GM18868 (cell line): ENCODE measurements around the gene VAV2.

ENCODE experiments used
- ATAC-seq: cut with Tn5 transposase; IDR thresholded peaks from one replicate; pipeline ENCODE4 v1.9.1; 2021; ENCODE audit warnings: mild to moderate bottlenecking, moderate library complexity; ENCODE audit not compliant: unreplicated experiment

VAV2 gene

DNA sequence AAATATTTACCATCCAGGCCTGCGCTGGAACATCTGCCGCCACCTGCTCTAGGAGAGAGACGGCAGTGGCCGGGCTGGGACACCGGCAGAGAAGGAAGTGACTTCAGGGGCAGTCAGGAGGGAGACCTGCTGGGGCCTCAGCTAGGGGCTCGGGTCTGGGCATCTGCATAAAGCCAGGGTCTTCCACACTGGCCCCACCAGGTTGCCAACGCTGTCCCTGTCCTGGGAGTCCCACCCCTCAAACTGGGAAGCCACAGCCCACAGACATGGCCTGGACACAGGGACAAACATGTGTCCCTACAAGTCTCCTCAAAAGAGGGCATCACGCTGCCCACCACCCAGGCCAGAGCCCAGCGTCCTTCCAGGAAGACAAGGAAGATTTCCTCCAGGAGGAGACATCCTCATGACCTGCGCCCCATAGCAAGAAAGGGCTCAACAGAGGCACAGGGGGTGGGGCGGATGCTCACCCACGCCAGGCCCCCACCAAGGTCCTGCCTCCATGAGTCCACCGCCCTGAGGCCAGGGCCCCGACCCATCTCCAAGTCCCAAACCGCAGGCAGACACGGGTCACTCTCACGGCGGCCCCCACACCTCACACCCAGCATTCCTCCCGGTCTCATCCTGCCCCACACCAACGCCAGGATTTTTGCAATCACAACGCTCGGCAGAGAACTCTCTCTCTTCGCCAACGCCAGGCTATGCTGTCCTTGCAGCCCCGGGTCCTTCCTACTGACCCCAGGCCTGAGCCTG is 9.0 kb downstream of the VAV2 start:
- no peak for ATAC-seq

DNA sequence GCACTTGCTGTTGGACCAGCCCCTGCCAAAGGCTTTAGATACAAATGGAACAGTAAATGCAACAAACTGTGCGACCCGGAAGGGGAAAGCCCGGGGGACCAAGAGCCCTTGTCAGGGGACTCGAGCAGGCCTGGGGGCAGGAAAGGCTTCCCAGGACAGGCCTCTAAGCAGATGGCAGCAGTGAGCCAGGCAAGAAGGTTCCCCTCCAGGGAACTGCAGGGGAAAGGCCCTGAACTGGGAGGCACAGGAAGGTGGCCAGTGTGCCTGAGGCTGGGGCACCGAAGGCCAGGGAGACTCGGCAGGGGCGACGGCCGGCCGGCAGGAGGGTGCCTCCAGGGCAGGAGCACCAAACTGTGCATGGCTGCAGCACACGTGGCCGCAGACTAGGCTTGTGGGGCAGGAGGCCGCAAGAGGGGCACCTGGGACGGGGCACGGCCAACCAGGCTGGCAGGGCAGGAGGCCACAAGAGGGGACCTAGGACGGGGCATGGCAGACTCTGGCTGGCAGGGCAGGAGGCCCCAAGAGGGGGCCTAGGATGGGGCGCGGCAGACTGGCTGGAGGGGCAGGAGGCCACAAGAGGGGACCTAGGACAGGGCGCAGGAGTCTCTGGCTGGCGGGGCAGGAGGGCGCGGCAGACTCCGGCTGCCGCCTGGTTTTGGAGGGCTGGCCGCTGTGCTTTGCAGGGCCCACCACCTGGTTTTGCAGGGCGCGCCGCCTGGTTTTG is 10.0 kb downstream of the VAV2 start:
- ATAC-seq, result no peak

- ATAC-seq, result no peak
Observed at GRCh38 chr9:133981589-133981957, 10.6 kb downstream of the VAV2 start.

DNA sequence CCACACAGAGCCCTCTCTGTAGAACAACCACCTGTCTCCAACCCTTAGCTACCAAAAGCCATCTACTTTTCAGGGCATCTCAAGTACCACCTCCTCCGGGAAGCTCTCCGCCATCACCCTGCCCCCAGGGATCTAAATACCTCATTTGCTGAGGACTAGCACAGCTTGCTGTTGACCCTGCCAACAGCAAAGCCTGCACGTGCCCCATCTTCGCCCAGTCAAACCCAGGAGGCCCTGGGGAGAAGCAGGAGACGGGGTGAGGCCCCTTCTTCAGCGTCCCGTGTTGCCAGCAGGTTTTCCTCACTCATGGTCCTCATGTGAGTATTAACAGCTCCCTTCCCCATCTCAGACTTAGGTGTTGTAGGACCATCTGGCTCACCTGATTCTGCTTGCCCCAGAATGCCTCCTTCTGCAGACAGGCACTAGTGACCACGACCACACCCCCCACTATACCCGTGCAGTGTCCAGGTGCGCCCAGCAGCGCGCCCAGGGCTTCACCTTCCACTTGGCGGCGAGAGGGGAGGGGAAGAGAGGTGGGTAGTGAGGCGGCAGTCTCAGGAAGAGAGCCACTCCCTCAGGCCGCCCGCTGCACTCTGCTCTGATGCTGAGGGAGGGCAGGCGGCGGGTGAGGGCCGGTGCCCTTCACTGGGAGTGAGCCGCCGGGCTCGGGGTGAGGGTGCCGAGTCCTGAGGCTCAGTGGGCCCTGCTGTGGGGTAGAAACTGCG is 11.1 kb downstream of the VAV2 start:
- ATAC-seq, result no peak

DNA sequence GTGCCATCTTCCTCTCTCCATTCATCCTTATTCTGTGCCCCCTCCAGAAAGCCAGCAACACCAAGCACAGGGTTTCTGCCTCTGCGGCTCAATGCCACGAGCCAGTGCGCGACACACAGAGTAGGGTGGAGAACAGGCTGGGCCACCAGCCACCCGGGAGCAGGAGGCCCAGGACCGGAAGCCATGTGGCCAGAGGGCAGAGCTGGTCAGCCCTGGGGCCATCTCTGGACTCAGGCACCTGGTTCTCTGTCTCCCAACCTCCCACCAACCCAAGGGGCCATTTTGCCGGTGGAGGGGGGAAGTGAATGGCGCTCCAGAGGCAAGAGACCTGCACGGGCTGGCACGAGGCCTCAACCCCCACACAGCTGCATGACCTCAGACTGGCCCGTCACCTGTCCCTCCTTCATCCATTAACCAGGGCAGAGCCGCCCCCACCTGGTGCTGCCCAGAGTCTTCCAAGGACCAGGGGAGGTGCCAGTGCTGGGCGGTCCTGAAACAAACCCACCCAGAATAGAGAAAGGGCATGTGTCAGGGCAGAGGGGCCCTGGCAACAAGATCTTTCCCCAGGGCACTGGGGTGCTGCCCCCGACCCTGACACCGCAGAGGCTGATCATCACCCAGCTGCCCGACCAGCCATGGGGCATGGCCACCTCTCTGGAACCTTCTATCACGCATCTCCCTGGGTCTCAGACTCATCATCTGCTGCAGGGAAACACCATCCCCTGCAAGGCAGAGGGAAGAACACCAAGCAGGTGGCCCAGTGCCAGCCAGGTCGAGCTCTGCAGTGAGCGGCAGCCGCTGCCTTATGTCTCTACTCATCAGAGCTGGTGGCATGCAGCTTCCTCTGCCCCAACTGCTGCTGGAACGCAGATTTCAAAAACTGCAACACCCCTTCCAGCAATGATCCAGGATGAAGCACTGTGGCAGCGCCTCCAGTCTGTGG is 11.9 kb downstream of the VAV2 start:
- no peak for ATAC-seq

- no peak for ATAC-seq
Observed at GRCh38 chr9:133979273-133979920, 12.7 kb downstream of the VAV2 start.

DNA sequence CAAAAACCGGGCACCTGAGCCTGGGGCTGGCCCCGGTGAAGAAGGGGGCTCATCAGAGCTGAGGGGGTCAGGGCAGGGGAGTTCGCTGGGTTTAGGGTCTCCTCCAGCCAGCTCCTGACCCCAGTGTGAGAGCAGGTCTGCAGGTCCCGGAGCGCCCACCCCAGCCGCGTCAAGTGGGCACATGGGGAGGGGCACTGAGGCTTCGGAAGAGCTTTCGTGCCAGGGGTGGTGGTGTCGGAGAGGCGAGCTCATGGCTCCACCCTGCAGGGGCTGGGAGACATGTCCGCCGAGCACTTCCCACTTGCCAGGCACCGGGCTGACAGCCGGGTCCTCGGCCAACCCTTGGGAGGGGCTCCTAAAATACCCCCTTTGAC is 13.2 kb downstream of the VAV2 start:
- no peak for ATAC-seq

DNA sequence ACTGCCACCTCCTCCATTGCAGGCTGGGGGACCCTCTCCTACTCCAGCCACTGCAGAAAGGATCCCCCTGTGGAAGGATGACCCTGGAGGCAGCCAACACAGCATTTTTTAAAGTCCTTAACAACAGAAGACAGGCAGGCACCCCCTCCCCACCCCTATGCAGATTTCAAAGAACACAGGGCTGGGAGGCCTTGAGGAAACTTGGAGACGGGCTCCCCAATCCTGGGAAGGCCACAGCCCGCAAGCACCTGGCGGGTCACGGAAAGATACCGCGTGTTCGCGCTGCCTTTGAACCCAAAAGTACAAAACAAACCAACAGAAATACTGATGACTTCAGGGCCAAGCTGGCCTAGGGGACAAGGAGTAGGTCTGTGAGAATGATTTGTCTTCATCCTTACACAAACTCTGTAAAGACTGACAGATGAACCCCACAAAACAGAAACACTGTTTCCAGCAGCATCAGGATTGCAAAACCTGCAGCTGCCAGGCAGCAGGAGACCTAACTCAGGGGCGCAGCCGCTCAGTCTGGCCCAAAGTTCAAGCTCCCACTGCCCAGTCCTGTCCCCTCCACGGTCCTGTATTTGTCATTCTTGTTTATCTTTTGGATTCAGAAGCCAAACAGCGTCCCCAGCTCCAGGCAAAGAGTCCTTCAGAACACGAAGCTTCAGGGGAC is 13.8 kb downstream of the VAV2 start:
- ATAC-seq, result no peak

DNA sequence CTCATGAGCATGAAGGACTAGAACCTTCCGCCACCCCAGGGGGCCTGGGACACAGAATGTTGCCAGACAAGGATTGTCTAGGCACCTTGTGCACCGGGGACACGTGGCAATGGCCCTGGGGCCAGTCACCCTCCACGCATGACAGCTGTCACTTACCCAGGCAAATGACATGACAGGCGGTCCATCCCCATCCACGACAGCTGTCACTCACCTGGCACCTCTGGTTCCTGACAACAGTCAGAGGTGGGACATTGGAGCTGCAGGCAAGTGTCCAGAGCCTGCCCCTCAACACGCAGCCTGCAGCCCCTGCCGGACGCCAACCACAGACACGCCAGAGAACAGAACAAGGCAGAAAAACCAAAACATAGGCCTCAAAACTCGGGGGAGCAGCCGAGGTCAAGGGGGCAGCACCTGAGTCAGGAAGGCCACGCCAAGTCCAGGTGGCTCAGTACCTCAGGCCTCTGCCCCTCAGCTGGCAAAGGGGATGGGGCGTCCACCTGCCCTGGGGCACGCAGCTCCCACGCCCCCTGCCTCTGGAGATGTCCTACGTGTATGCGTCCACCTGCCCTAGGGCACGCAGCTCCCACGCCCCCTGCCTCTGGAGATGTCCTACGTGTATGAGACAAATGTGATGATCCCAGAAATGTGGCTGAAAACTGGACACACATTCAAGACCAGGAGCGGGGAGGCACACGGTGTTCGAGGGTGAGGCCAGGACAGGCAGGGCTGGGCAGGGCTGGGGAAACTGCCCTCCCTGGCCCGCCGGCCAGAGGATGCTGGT is 14.5 kb downstream of the VAV2 start:
- ATAC-seq, result no peak

GRCh38 chr9:133976887-133977286 is 15.2 kb downstream of the VAV2 start:
- ATAC-seq, result no peak

- ATAC-seq, result no peak
Observed at GRCh38 chr9:133976191-133976861, 15.8 kb downstream of the VAV2 start.

- no peak for ATAC-seq
Observed at GRCh38 chr9:133975511-133975910, 16.6 kb downstream of the VAV2 start.

DNA sequence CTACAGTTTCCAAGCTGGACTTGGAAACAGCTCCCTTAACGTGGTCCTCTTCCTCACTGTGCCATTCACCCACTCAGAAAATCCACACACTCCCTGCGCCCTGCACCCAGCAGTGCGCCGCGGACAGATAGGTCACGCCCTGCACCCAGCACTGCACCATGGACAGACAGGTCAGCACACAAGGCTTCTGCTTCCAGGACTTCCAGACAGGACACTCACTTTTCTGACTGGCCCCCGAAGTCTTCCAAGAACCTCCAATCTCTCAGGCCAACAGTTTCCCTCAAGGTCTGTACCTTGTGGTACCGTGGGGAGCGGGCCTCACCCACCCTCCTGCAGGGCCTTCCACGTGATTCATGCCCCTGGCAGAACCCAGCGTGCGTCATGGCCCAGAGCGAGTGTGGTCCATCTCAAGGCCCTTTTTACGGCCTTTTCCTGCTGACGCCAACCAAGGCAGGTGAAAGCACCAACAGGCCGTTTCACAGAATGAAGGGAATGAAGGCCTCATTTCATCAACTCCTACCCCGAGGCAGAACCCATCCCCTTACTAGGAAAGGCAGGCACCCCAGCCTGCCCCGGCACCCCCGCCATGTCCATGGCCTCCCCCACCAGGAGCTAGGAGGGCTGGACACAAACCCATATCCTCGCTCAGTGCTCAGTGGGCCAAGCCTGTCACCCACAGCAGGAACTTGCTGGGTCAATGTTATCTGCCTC is 17.3 kb downstream of the VAV2 start:
- ATAC-seq, result no peak

DNA sequence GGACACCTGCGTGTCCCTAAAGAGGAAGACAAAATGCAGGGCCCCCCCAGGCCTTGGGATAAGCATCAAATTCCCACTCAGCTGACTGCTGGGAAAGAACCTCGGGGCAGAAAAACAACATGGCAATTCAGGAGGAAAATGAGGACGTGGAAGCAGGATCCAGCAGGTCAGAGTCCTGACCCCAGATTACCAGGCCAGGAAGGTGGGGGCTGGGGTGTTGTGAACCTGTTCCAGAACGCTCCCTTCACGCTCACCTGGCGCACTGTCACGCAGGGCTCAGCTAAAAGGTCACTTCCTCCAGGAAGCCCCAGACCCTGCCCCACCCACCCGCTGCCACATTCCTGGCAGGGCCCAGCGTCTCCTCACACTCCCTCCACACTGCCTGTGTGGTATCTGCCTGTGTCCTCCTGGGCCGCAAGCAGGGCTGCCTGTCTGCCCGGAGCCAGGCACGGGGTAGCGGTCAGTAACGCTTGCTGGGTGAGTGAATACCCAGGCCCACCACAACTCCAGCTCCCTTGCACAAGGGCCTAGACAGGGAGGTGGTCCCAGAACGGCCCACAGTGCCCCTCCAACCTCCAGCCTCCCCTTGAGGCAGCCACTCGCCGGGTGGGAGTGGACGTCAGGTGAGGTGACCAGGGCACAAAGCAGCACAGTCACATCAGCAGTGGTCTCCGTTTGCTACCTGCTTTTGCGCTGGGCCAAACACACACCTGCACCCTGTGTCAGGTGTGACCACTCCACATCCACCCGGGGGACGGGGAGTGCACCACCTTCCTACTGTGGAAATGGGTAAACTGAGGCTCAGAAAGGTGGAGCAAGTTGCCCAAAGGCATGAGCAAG is 18.1 kb downstream of the VAV2 start:
- ATAC-seq, result no peak

DNA sequence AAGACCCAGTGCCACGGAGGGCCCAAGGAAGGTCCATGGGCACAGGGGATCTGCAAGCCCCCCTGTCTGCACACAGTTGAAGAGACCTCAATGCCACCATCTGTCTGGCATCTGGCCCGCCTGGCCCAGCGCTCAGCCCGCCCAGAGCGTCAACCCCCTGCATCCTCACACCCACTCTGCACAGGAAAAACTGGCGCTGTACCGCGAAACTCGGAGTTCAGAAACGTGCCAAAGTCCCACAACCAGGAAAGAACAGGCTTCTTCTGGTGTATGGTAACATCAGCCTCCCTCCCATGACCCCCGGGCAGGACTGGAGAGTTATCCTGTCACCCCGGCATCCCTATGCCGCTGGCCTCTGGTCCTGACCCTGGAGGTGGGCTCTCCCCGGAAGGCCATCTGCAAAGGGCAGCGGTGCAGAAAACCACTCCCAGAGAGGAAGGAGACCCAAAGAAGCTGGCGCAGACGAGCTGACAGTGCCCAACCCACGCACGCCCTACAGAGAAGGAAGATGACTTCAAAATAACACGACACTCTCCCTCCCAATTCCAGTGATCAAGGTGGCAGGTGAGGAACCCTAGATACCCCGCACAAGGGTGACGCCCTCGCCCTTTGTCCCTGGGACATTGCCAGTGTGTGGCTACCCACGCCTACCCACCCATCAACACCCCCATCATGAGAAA is 18.9 kb downstream of the VAV2 start:
- ATAC-seq, result no peak
